ENCODE measurements around the gene NDUFS2. TPM values are rescaled to one million over a fixed set of nuclear protein-coding genes. Genes with fewer than 3 reads are reported as not detected.

NDUFS2 gene
- total and polyA plus RNA-seq, 9 of the 15 experiments (the other 6 are each of a cell fraction or from before 2014, with no cell fraction given) = 70.0 to 176 (median 141) TPM

GRCh38 chr1:161200421-161200991 is 1.7 kb upstream of the NDUFS2 start (continued):
- no peak for TF ChIP-seq SAFB (IDR thresholded peaks at IDR 0.05; ENCODE audit: borderline replicate concordance, low read depth, low read length)
- TF ChIP-seq SIN3A (IDR thresholded peaks at IDR 0.05; ENCODE audit: borderline replicate concordance in 2 of 2, control insufficient read depth in 1 of 2, low read depth in 2 of 2, low read length in 2 of 2) = no peak
- no peak for TF ChIP-seq SRSF1 (IDR thresholded peaks at IDR 0.05; ENCODE audit: low read depth, low read length)
- no peak for TF ChIP-seq SMARCB1 (IDR thresholded peaks at IDR 0.05; ENCODE audit: insufficient read length, low read depth)
- TF ChIP-seq TEAD4 (IDR thresholded peaks at IDR 0.05; ENCODE audit: low read length) = no peak
- no peak for TF ChIP-seq TEAD4 (CRISPR knock-in tag; IDR thresholded peaks at IDR 0.05; ENCODE audit: borderline replicate concordance)
- TF ChIP-seq BCLAF1 (IDR thresholded peaks at IDR 0.05; ENCODE audit: borderline replicate concordance in 1 of 2, control insufficient read depth in 1 of 2, low read depth in 2 of 2, low read length in 1 of 2) = no peak
- no peak for TF ChIP-seq THRB (CRISPR knock-in tag; conservative IDR thresholded peaks at IDR 0.05)
- TF ChIP-seq NFE2 (IDR thresholded peaks at IDR 0.05; ENCODE audit: low read depth) = peak; percentile 43; the same call in 1 of the 2 replicates
- TF ChIP-seq BRCA1 (IDR thresholded peaks at IDR 0.05) = no peak
- TF ChIP-seq BRCA1 (CRISPR knock-in tag; IDR thresholded peaks at IDR 0.05) = no peak
- no peak for TF ChIP-seq SMC3 (conservative IDR thresholded peaks at IDR 0.05; ENCODE audit: insufficient read depth, low read depth, low read length)
- TF ChIP-seq HMG20B (CRISPR knock-in tag; IDR thresholded peaks at IDR 0.05) = no peak
- TF ChIP-seq CEBPZ (IDR thresholded peaks at IDR 0.05; ENCODE audit: borderline replicate concordance, low read depth, low read length) = no peak
- no peak for TF ChIP-seq GTF2B (IDR thresholded peaks at IDR 0.05; ENCODE audit: extremely low read depth, insufficient read length)
- TF ChIP-seq RFX7 (CRISPR knock-in tag; IDR thresholded peaks at IDR 0.05) = no peak
- TF ChIP-seq SMAD3 (CRISPR knock-in tag; conservative IDR thresholded peaks at IDR 0.05) = no peak
